ENCODE measurements around the gene OTOS.
A peak's percentile ranks its signal among the peaks of the same experiment; 100 is the strongest.

The OTOS gene

DNA sequence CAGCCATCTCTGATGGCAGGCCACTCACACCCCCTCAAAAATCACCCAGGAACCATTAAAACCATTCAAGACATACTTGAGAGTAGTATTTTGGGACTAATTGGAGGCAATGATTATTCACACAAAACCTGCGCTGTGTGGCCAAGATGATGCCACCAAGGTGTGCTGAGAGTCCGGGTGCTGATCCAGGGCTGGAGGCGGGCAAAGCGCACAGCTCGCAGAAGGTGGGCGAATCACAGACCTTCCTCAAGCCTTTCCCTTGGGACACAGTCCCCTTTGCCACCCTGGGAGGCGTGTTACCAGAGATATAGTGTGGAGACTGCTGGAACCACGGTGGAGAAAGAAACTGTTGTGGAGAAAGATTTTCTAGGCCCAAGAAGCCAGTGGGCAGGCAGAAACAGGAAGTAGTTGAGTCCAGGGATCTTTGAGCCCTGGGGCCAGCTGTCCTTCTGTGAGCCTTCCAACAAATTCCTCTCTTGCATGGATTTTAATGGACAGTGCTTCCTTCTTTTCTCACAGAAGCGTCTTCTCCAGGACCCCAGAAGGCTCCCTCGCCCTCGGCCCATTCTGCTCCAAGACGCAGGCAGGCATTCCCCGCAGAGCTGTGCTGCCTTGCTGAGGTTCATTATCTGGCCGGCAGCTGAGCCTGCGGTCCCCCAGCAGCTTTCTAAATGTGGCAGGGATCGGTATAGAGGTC, 12.4 kb downstream of the OTOS start:
- H3K9me3 ChIP-seq (replicated peaks in 1 of 2; ENCODE audit: control insufficient read depth in 2 of 2, insufficient read depth in 1 of 2, low read depth in 1 of 2, low read length in 2 of 2), result no peaks in the 10 kb centered on the region
- H4K91ac ChIP-seq (ENCODE audit: low read depth, low read length, poor library complexity), result no peak overlapping the region
- no peak overlapping the region for H3K4me3 ChIP-seq (ENCODE audit: low read length in 2 of 2)
- H2BK12ac ChIP-seq (ENCODE audit: low read length), result no peak overlapping the region
- H3K4me2 ChIP-seq (ENCODE audit: insufficient read depth, low read length, poor library complexity, severe bottlenecking), result no peak overlapping the region
- H2BK5ac ChIP-seq (ENCODE audit: low read length), result no peak overlapping the region
- H3K36me3 ChIP-seq (replicated peaks in 1 of 2; ENCODE audit: control insufficient read depth in 2 of 2, insufficient read depth in 2 of 2, low read length in 2 of 2), result peaks cover 48 to 69% of the 10 kb centered on the region in 2 donors
- H3K4me1 ChIP-seq (ENCODE audit: control insufficient read depth in 2 of 2, insufficient read depth in 1 of 2, low read depth in 1 of 2, low read length in 2 of 2), result no peaks in the 10 kb centered on the region
- H3K4ac ChIP-seq (ENCODE audit: low read length), result no peak overlapping the region
- no peak overlapping the region for H3K27ac ChIP-seq (replicated peaks; ENCODE audit: low read length)
- no peak for DNase-seq (ENCODE audit: low spot score)
- H3K18ac ChIP-seq (ENCODE audit: low read length), result no peak overlapping the region
- no peak overlapping the region for H2BK15ac ChIP-seq (ENCODE audit: low read length)
- H3K27me3 ChIP-seq (ENCODE audit: control insufficient read depth in 3 of 3, insufficient read depth in 3 of 3, low read depth in 1 of 3, low read length in 3 of 3), result no peaks in the 10 kb centered on the region
- H4K8ac ChIP-seq (ENCODE audit: low read depth, low read length), result no peak overlapping the region
- no peaks in the 10 kb centered on the region for H3K79me1 ChIP-seq (ENCODE audit: low read depth, low read length)
- H3K14ac ChIP-seq (ENCODE audit: low read length), result no peak overlapping the region
- no peak overlapping the region for H2AK5ac ChIP-seq (ENCODE audit: low read depth, low read length)
- H2AFZ ChIP-seq (ENCODE audit: low read length), result no peak overlapping the region
- WGBS, 2 donors (ENCODE audit: extremely low coverage in 2 of 2, insufficient read length in 2 of 2, insufficient replicate concordance in 1 of 2), result no CpG with 5 or more reads among the region's 16 CpGs
- no peak overlapping the region for H3K23ac ChIP-seq (ENCODE audit: low read depth, low read length, poor library complexity)
- no peak overlapping the region for H2BK120ac ChIP-seq (ENCODE audit: low read depth, low read length)
- H3K9ac ChIP-seq (ENCODE audit: low read depth, low read length, poor library complexity), result no peak overlapping the region

- no peak overlapping the region for H2BK120ac ChIP-seq (ENCODE audit: low read depth, low read length)
- no peak overlapping the region for H3K27ac ChIP-seq (replicated peaks; ENCODE audit: low read length)
- no peak overlapping the region for H3K4ac ChIP-seq (ENCODE audit: low read length)
- no peak overlapping the region for H3K4me2 ChIP-seq (ENCODE audit: insufficient read depth, low read length, poor library complexity, severe bottlenecking)
- H3K18ac ChIP-seq (ENCODE audit: low read length), result no peak overlapping the region
- H3K14ac ChIP-seq (ENCODE audit: low read length), result no peak overlapping the region
- H3K79me1 ChIP-seq (ENCODE audit: low read depth, low read length), result no peaks in the 10 kb centered on the region
- peaks cover 41 to 61% of the 10 kb centered on the region in 2 donors for H3K36me3 ChIP-seq (replicated peaks in 1 of 2; ENCODE audit: control insufficient read depth in 2 of 2, insufficient read depth in 2 of 2, low read length in 2 of 2)
- H3K4me3 ChIP-seq (ENCODE audit: low read length in 2 of 2), result no peak overlapping the region
- no peak overlapping the region for H2BK15ac ChIP-seq (ENCODE audit: low read length)
- DNase-seq (ENCODE audit: low spot score), result no peak
- H4K91ac ChIP-seq (ENCODE audit: low read depth, low read length, poor library complexity), result no peak overlapping the region
- no peak overlapping the region for H2AFZ ChIP-seq (ENCODE audit: low read length)
- H3K9me3 ChIP-seq (replicated peaks in 1 of 2; ENCODE audit: control insufficient read depth in 2 of 2, insufficient read depth in 1 of 2, low read depth in 1 of 2, low read length in 2 of 2), result no peaks in the 10 kb centered on the region
- no peak overlapping the region for H4K8ac ChIP-seq (ENCODE audit: low read depth, low read length)
- WGBS, 2 donors (ENCODE audit: extremely low coverage in 2 of 2, insufficient read length in 2 of 2, insufficient replicate concordance in 1 of 2), result no CpG with 5 or more reads among the region's 7 CpGs
- H2BK12ac ChIP-seq (ENCODE audit: low read length), result no peak overlapping the region
- no peak overlapping the region for H3K23ac ChIP-seq (ENCODE audit: low read depth, low read length, poor library complexity)
- H3K27me3 ChIP-seq (ENCODE audit: control insufficient read depth in 3 of 3, insufficient read depth in 3 of 3, low read depth in 1 of 3, low read length in 3 of 3), result no peaks in the 10 kb centered on the region
- H3K9ac ChIP-seq (ENCODE audit: low read depth, low read length, poor library complexity), result no peak overlapping the region
- H3K4me1 ChIP-seq (ENCODE audit: control insufficient read depth in 2 of 2, insufficient read depth in 1 of 2, low read depth in 1 of 2, low read length in 2 of 2), result no peaks in the 10 kb centered on the region
- no peak overlapping the region for H2AK5ac ChIP-seq (ENCODE audit: low read depth, low read length)
- no peak overlapping the region for H2BK5ac ChIP-seq (ENCODE audit: low read length)
Measured at GRCh38 chr2:240127191-240127750, 13.2 kb downstream of the OTOS start.

GRCh38 chr2:240126731-240127130, 13.7 kb downstream of the OTOS start:
- H3K27me3 ChIP-seq (ENCODE audit: control insufficient read depth in 3 of 3, insufficient read depth in 3 of 3, low read depth in 1 of 3, low read length in 3 of 3), result no peaks in the 10 kb centered on the region
- no peaks in the 10 kb centered on the region for H3K9me3 ChIP-seq (replicated peaks in 1 of 2; ENCODE audit: control insufficient read depth in 2 of 2, insufficient read depth in 1 of 2, low read depth in 1 of 2, low read length in 2 of 2)
- H3K4me1 ChIP-seq (ENCODE audit: control insufficient read depth in 2 of 2, insufficient read depth in 1 of 2, low read depth in 1 of 2, low read length in 2 of 2), result no peaks in the 10 kb centered on the region
- no peaks in the 10 kb centered on the region for H3K79me1 ChIP-seq (ENCODE audit: low read depth, low read length)
- no peak overlapping the region for H3K4ac ChIP-seq (ENCODE audit: low read length)
- H4K8ac ChIP-seq (ENCODE audit: low read depth, low read length), result no peak overlapping the region
- no peak overlapping the region for H2AK5ac ChIP-seq (ENCODE audit: low read depth, low read length)
- H3K4me2 ChIP-seq (ENCODE audit: insufficient read depth, low read length, poor library complexity, severe bottlenecking), result no peak overlapping the region
- no peak for DNase-seq (ENCODE audit: low spot score)
- no peak overlapping the region for H2BK12ac ChIP-seq (ENCODE audit: low read length)
- no peak overlapping the region for H2BK5ac ChIP-seq (ENCODE audit: low read length)
- no peak overlapping the region for H3K27ac ChIP-seq (replicated peaks; ENCODE audit: low read length)
- no peak overlapping the region for H4K91ac ChIP-seq (ENCODE audit: low read depth, low read length, poor library complexity)
- H3K36me3 ChIP-seq (replicated peaks in 1 of 2; ENCODE audit: control insufficient read depth in 2 of 2, insufficient read depth in 2 of 2, low read length in 2 of 2), result peaks cover 35 to 55% of the 10 kb centered on the region in 2 donors
- no peak overlapping the region for H3K23ac ChIP-seq (ENCODE audit: low read depth, low read length, poor library complexity)
- no peak overlapping the region for H3K4me3 ChIP-seq (ENCODE audit: low read length in 2 of 2)
- H3K14ac ChIP-seq (ENCODE audit: low read length), result no peak overlapping the region
- H3K18ac ChIP-seq (ENCODE audit: low read length), result no peak overlapping the region
- no CpG with 5 or more reads among the region's 10 CpGs for WGBS, 2 donors (ENCODE audit: extremely low coverage in 2 of 2, insufficient read length in 2 of 2, insufficient replicate concordance in 1 of 2)
- no peak overlapping the region for H2BK120ac ChIP-seq (ENCODE audit: low read depth, low read length)
- H3K9ac ChIP-seq (ENCODE audit: low read depth, low read length, poor library complexity), result no peak overlapping the region
- H2BK15ac ChIP-seq (ENCODE audit: low read length), result no peak overlapping the region
- no peak overlapping the region for H2AFZ ChIP-seq (ENCODE audit: low read length)

DNA sequence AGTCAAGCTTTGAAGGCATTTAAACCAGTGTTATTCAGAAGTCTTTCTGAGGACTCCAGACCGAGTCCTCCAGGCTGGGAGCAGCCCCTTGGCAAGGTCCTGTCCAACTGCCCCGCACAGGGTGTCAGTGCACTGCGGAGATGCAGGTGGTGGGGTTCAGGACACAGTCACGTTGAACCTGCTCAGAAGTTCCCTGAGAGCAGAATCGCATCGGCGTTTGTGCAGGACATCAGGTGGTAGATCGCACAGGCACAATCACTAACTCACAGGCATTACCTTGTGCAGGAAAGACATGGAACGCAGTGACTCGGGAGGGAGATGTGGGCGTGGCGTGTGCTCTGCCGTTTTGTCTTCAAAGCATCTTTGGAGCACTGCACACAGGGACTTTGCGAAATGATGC, 14.7 kb downstream of the OTOS start:
- Histone ChIP-seq H2BK120ac (ENCODE audit: low read depth, low read length) (no peak overlapping the region), H3K23ac (ENCODE audit: low read depth, low read length, poor library complexity) (no peak overlapping the region), H3K4me2 (ENCODE audit: insufficient read depth, low read length, poor library complexity, severe bottlenecking) (no peak overlapping the region), H2BK15ac (ENCODE audit: low read length) (no peak overlapping the region), H3K9me3 (replicated peaks in 1 of 2; ENCODE audit: control insufficient read depth in 2 of 2, insufficient read depth in 1 of 2, low read depth in 1 of 2, low read length in 2 of 2) (no peaks in the 10 kb centered on the region), H3K18ac (ENCODE audit: low read length) (no peak overlapping the region), H3K9ac (ENCODE audit: low read depth, low read length, poor library complexity) (no peak overlapping the region), H2AFZ (ENCODE audit: low read length) (no peak overlapping the region), H3K4ac (ENCODE audit: low read length) (no peak overlapping the region), H3K14ac (ENCODE audit: low read length) (no peak overlapping the region), H3K27me3 (ENCODE audit: control insufficient read depth in 3 of 3, insufficient read depth in 3 of 3, low read depth in 1 of 3, low read length in 3 of 3) (no peaks in the 10 kb centered on the region), H4K91ac (ENCODE audit: low read depth, low read length, poor library complexity) (no peak overlapping the region), H4K8ac (ENCODE audit: low read depth, low read length) (no peak overlapping the region), H3K36me3 (replicated peaks in 1 of 2; ENCODE audit: control insufficient read depth in 2 of 2, insufficient read depth in 2 of 2, low read length in 2 of 2) (peaks cover 31 to 45% of the 10 kb centered on the region in 2 donors), H3K79me1 (ENCODE audit: low read depth, low read length) (no peaks in the 10 kb centered on the region), H3K4me1 (ENCODE audit: control insufficient read depth in 2 of 2, insufficient read depth in 1 of 2, low read depth in 1 of 2, low read length in 2 of 2) (no peaks in the 10 kb centered on the region), H3K27ac (replicated peaks; ENCODE audit: low read length) (no peak overlapping the region), H2AK5ac (ENCODE audit: low read depth, low read length) (no peak overlapping the region), H2BK12ac (ENCODE audit: low read length) (no peak overlapping the region), H2BK5ac (ENCODE audit: low read length) (no peak overlapping the region), H3K4me3 (ENCODE audit: low read length in 2 of 2) (peak overlapping the region in 1 of 2 donors; percentile 32)
- no CpG with 5 or more reads among the region's 14 CpGs for WGBS, 2 donors (ENCODE audit: extremely low coverage in 2 of 2, insufficient read length in 2 of 2, insufficient replicate concordance in 1 of 2)
- DNase-seq (ENCODE audit: low spot score), result no peak

All from neuronal stem cell (in vitro differentiated cells).